ENCODE data around the gene CARNS1.
"Not testable (repeated sequence)": the region's sequence is repeated elsewhere in the genome, so short reads cannot be mapped to it uniquely, and the experiment has no call there.

CARNS1 gene

DNA sequence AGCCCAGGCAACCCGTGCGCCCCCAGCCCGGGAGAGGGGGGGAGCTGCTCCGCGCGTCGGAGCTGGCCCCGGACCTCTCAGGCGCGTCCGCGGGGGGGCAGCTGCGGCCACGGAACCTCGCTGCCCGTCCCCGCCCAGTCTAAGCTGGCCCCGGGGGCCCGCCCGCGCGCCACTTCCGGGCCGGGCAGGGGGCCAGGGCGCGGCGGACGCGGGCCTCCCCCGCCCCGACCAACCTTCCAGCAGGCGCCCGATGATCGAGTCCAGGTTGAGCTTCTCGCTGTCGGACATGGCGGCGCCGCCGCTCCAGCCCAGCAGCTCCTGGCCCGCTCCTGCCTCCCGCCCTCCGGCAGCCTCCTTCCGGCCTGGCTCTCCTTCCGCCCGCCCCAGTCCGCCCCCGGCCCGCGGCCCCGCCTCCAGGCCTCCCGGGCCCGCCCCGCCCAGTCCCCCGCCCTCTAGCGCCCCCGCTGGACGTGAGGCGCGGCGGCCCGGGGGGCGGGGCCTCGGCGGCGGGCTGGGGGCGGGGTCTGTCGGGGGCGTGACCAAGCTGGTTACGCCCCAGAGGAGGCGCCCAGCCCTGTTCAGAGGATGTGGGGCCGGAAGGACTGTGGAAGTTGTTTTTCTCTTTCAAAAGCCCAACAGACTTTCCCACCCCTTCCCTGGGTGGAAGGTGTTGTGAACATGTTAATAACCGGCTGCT is 13.8 kb upstream of the CARNS1 start, which contains the start of gene PPP1CA:
Gene PPP1CA (minus strand): TSS at position 364 of the 697 bp plus-strand sequence. CDS start 76 bp downstream, at position 288.
- H3K4me1 ChIP-seq (ENCODE audit: insufficient read depth, poor library complexity, severe bottlenecking): no peaks in the 10 kb centered on the region
- TF ChIP-seq, protein P1, sequence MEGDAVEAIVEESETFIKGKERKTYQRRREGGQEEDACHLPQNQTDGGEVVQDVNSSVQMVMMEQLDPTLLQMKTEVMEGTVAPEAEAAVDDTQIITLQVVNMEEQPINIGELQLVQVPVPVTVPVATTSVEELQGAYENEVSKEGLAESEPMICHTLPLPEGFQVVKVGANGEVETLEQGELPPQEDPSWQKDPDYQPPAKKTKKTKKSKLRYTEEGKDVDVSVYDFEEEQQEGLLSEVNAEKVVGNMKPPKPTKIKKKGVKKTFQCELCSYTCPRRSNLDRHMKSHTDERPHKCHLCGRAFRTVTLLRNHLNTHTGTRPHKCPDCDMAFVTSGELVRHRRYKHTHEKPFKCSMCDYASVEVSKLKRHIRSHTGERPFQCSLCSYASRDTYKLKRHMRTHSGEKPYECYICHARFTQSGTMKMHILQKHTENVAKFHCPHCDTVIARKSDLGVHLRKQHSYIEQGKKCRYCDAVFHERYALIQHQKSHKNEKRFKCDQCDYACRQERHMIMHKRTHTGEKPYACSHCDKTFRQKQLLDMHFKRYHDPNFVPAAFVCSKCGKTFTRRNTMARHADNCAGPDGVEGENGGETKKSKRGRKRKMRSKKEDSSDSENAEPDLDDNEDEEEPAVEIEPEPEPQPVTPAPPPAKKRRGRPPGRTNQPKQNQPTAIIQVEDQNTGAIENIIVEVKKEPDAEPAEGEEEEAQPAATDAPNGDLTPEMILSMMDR (IDR thresholded peaks at IDR 0.05; ENCODE audit: poor library complexity, severe bottlenecking): peak; percentile 88

DNA sequence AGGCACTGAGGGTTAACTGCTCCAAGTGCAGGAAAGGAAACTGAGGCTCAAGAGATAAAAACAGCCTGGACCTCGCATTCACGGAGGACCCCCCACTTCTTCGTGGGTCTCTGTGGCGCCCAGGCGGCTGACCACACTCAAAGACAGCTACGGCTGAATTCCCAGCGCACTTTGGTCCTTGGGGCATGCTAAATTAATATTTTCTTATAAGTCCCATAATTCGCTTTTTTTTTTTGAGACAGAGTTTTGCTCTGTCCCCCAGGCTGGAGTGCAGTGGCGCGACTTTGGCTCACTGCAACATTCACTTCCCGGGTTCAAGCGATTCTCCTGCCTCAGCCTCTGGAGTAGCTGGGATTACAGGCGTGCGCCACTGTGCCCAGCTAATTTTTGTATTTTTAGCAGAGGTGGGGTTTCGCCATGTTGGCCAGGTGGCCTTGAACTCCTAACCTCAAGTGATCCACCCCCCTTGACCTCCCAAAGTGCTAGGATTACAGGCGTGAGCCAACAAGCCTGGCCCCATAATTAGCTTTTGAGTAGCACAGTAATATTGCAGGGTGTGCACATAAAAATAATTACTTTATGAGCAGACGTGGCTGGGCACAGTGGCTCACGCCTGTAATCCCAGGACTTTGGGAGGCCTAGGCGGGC is 13.2 kb upstream of the CARNS1 start:
- H3K27me3 ChIP-seq (ENCODE audit: insufficient read depth, poor library complexity, severe bottlenecking); ATAC-seq (ENCODE audit: low read depth); DNase-seq (ENCODE audit: low spot score); H3K4me3 ChIP-seq (ENCODE audit: severe bottlenecking); H3K9me3 ChIP-seq (ENCODE audit: severe bottlenecking); H3K4me1 ChIP-seq (ENCODE audit: insufficient read depth, poor library complexity, severe bottlenecking): not testable (repeated sequence)
- Histone ChIP-seq H3K27ac (ENCODE audit: poor library complexity, severe bottlenecking) (peak overlapping the region; percentile 80), H3K36me3 (ENCODE audit: low read depth) (peaks cover 33% of the 10 kb centered on the region)

More for the DNA sequence above, 13.8 kb upstream of the CARNS1 start, which contains the start of gene PPP1CA:
- peak; percentile 82 for ATAC-seq (ENCODE audit: low read depth)
- DNase-seq (ENCODE audit: low spot score): peak; percentile 86
- peak within 1 kb of the TSS; percentile 80 for H3K27ac ChIP-seq (ENCODE audit: poor library complexity, severe bottlenecking)
- no peaks in the 10 kb centered on the region for H3K27me3 ChIP-seq (ENCODE audit: insufficient read depth, poor library complexity, severe bottlenecking)
- H3K4me3 ChIP-seq (ENCODE audit: severe bottlenecking): peak within 1 kb of the TSS; percentile 78
- peaks cover 37% of the 10 kb centered on the region for H3K36me3 ChIP-seq (ENCODE audit: low read depth)
- H3K9me3 ChIP-seq (ENCODE audit: severe bottlenecking): no peaks in the 10 kb centered on the region

DNA sequence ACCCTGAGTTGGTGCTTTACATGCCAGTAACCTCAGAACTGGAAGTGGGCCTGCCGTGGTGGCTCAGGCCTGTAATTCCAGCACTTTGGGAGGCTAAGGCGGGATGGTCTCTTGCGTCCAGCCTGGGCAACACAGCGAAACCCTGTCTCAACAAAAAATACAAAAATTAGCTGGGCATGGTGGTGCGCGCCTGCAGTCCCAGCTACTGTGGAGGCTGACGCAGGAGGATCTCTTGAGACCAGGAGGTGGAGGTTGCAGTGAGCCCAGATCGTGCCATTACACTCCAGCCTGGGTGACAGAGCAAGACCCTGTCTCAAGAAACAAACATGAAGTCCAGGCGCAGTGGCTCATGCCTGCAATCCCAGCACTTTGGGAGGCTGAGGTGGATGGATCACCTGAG is 12.4 kb upstream of the CARNS1 start:
- H3K27me3 ChIP-seq (ENCODE audit: insufficient read depth, poor library complexity, severe bottlenecking); H3K4me1 ChIP-seq (ENCODE audit: insufficient read depth, poor library complexity, severe bottlenecking); H3K9me3 ChIP-seq (ENCODE audit: severe bottlenecking); H3K27ac ChIP-seq (ENCODE audit: poor library complexity, severe bottlenecking); ATAC-seq (ENCODE audit: low read depth); DNase-seq (ENCODE audit: low spot score); H3K4me3 ChIP-seq (ENCODE audit: severe bottlenecking): not testable (repeated sequence)
- H3K36me3 ChIP-seq (ENCODE audit: low read depth): peaks cover 25% of the 10 kb centered on the region

GRCh38 chr11:67404515-67405195 is 10.8 kb upstream of the CARNS1 start:
- no peak overlapping the region for H3K27ac ChIP-seq (ENCODE audit: poor library complexity, severe bottlenecking)
- H3K4me3 ChIP-seq (ENCODE audit: severe bottlenecking): no peak overlapping the region

GRCh38 chr11:67405196-67405567 is 10.3 kb upstream of the CARNS1 start:
- DNase-seq (ENCODE audit: low spot score) (no peak), ATAC-seq (ENCODE audit: low read depth) (no peak)
- TF ChIP-seq, protein P1 (IDR thresholded peaks at IDR 0.05; ENCODE audit: poor library complexity, severe bottlenecking): no peak
- Histone ChIP-seq H3K27me3 (ENCODE audit: insufficient read depth, poor library complexity, severe bottlenecking) (no peaks in the 10 kb centered on the region), H3K4me1 (ENCODE audit: insufficient read depth, poor library complexity, severe bottlenecking) (no peaks in the 10 kb centered on the region), H3K4me3 (ENCODE audit: severe bottlenecking) (no peak overlapping the region), H3K27ac (ENCODE audit: poor library complexity, severe bottlenecking) (no peak overlapping the region), H3K9me3 (ENCODE audit: severe bottlenecking) (no peaks in the 10 kb centered on the region), H3K36me3 (ENCODE audit: low read depth) (peaks cover 6% of the 10 kb centered on the region)

More at GRCh38 chr11:67404515-67405195, 10.8 kb upstream of the CARNS1 start:
- Histone ChIP-seq H3K9me3 (ENCODE audit: severe bottlenecking) (no peaks in the 10 kb centered on the region), H3K27me3 (ENCODE audit: insufficient read depth, poor library complexity, severe bottlenecking) (no peaks in the 10 kb centered on the region), H3K36me3 (ENCODE audit: low read depth) (peaks cover 11% of the 10 kb centered on the region), H3K4me1 (ENCODE audit: insufficient read depth, poor library complexity, severe bottlenecking) (no peaks in the 10 kb centered on the region)
- ATAC-seq (ENCODE audit: low read depth): no peak
- no peak for DNase-seq (ENCODE audit: low spot score)
- TF ChIP-seq, protein P1 (IDR thresholded peaks at IDR 0.05; ENCODE audit: poor library complexity, severe bottlenecking): no peak

Measured in RWPE2 (cell line).